ENCODE data around the gene IGF2BP2. TPM values are rescaled to one million over a fixed set of nuclear protein-coding genes. Genes with fewer than 3 reads are reported as not detected.

IGF2BP2 gene
- total and polyA plus RNA-seq, 3 donors from 2014 or later, result 18.9 to 29.1 (median 19.4) TPM

- no peak for DNase-seq
- TF ChIP-seq, protein P1, sequence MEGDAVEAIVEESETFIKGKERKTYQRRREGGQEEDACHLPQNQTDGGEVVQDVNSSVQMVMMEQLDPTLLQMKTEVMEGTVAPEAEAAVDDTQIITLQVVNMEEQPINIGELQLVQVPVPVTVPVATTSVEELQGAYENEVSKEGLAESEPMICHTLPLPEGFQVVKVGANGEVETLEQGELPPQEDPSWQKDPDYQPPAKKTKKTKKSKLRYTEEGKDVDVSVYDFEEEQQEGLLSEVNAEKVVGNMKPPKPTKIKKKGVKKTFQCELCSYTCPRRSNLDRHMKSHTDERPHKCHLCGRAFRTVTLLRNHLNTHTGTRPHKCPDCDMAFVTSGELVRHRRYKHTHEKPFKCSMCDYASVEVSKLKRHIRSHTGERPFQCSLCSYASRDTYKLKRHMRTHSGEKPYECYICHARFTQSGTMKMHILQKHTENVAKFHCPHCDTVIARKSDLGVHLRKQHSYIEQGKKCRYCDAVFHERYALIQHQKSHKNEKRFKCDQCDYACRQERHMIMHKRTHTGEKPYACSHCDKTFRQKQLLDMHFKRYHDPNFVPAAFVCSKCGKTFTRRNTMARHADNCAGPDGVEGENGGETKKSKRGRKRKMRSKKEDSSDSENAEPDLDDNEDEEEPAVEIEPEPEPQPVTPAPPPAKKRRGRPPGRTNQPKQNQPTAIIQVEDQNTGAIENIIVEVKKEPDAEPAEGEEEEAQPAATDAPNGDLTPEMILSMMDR (IDR thresholded peaks at IDR 0.05), result no peak
- no peak for TF ChIP-seq POLR2A (IDR thresholded peaks at IDR 0.05)
- Histone ChIP-seq H3K27me3 (no peaks in the 10 kb centered on the region), H3K27ac (no peak overlapping the region), H3K4me1 (peaks cover 9% of the 10 kb centered on the region), H3K4me3 (no peak overlapping the region), H3K9me3 (no peaks in the 10 kb centered on the region), H3K36me3 (ENCODE audit: low read depth, missing control alignments) (no peaks in the 10 kb centered on the region)
- intact Hi-C loops (cut with DNase I; ENCODE audit: low total_unique reads), result loop anchor here (10.0 kb wide), 1 partner anchor 100 kb away; no protein-coding TSS in a partner anchor
- 19 to 22% methylated on average over 3 of the region's 3 CpGs for WGBS, 2 donors
Observed at GRCh38 chr3:185764980-185765370, 59.9 kb downstream of the IGF2BP2 start.

DNA sequence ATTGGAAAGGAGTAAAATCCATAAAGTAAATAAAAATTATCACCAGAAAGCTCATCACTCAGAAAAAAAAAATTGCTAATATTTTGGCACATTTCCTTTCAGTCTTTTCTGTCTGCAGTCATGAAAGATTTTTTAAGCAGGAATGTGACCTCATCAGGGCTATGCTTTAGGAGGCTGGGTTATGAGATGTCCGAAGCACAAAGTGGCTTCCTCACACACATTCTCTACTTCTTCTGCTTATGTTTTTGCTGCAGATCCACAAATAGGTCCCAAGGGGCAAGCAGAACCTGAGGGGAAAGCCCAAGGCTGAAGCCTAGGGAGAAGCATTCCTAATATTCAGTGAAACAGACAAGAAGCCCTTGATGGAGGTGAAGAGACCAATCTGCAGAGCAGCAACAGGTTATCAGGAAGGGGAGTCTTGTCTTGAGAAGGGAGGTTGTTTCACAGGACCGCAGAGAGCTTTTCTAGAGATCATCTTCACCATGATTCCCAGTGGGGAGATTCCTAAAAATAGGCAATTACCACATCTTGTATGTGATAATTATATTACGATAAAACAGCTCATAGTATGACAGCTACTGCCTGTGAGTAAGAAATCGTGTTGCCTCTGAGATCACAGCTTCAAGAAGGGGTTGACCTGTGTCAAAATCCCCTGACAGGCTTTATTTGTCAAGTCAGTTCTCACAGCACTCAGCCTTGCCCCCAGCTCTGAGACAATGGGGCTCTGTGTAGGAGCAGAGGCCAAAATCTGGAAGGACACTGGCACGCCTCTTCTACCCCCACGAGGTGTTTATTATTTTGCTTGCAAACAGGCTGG, 60.5 kb downstream of the IGF2BP2 start:
- Histone ChIP-seq H3K9me3 (no peaks in the 10 kb centered on the region), H3K27ac (no peak overlapping the region), H3K4me1 (peaks cover 9% of the 10 kb centered on the region), H3K4me3 (no peak overlapping the region), H3K36me3 (ENCODE audit: low read depth, missing control alignments) (no peaks in the 10 kb centered on the region), H3K27me3 (no peaks in the 10 kb centered on the region)
- 30 to 49% methylated on average over 6 of the region's 6 CpGs for WGBS, 2 donors
- intact Hi-C loops (cut with DNase I; ENCODE audit: low total_unique reads), result loop anchor here (10.0 kb wide), 1 partner anchor 100 kb away; no protein-coding TSS in a partner anchor
- TF ChIP-seq, protein P1 (IDR thresholded peaks at IDR 0.05), result no peak
- TF ChIP-seq POLR2A (IDR thresholded peaks at IDR 0.05), result no peak
- no peak for DNase-seq

GRCh38 chr3:185763347-185764005, 61.4 kb downstream of the IGF2BP2 start:
- WGBS, 2 donors, result 75 to 82% methylated on average over 4 of the region's 4 CpGs
- Histone ChIP-seq H3K27me3 (no peaks in the 10 kb centered on the region), H3K9me3 (no peaks in the 10 kb centered on the region), H3K36me3 (ENCODE audit: low read depth, missing control alignments) (no peaks in the 10 kb centered on the region), H3K4me1 (peaks cover 9% of the 10 kb centered on the region), H3K27ac (no peak overlapping the region), H3K4me3 (no peak overlapping the region)
- intact Hi-C loops (cut with DNase I; ENCODE audit: low total_unique reads), result loop anchor here (10.0 kb wide), 1 partner anchor 99 kb away; no protein-coding TSS in a partner anchor
- no peak for DNase-seq
- TF ChIP-seq, protein P1 (IDR thresholded peaks at IDR 0.05), result no peak
- TF ChIP-seq POLR2A (IDR thresholded peaks at IDR 0.05), result no peak

- Histone ChIP-seq H3K9me3 (no peaks in the 10 kb centered on the region), H3K36me3 (ENCODE audit: low read depth, missing control alignments) (no peaks in the 10 kb centered on the region), H3K4me3 (no peak overlapping the region), H3K27ac (no peak overlapping the region), H3K27me3 (no peaks in the 10 kb centered on the region), H3K4me1 (peaks cover 9% of the 10 kb centered on the region)
- no peak for DNase-seq
- intact Hi-C loops (cut with DNase I; ENCODE audit: low total_unique reads), result loop anchor here (10.0 kb wide), 1 partner anchor 96 kb away; no protein-coding TSS in a partner anchor
- WGBS, 2 donors, result 36 to 69% methylated on average over 5 of the region's 5 CpGs
- TF ChIP-seq POLR2A (IDR thresholded peaks at IDR 0.05), result no peak
Observed at GRCh38 chr3:185760550-185760949, 64.3 kb downstream of the IGF2BP2 start.

- peaks cover 9% of the 10 kb centered on the region for H3K4me1 ChIP-seq
Observed at GRCh38 chr3:185760088-185760487, 64.8 kb downstream of the IGF2BP2 start.

More at GRCh38 chr3:185760088-185760487, 64.8 kb downstream of the IGF2BP2 start:
- no peak overlapping the region for H3K4me3 ChIP-seq
- no peaks in the 10 kb centered on the region for H3K36me3 ChIP-seq (ENCODE audit: low read depth, missing control alignments)
- TF ChIP-seq, protein P1 (IDR thresholded peaks at IDR 0.05), result no peak
- TF ChIP-seq POLR2A (IDR thresholded peaks at IDR 0.05), result no peak
- 68 to 72% methylated on average over 2 of the region's 2 CpGs for WGBS, 2 donors
- H3K27me3 ChIP-seq, result no peaks in the 10 kb centered on the region
- DNase-seq, result no peak
- intact Hi-C loops (cut with DNase I; ENCODE audit: low total_unique reads), result loop anchor here (10.0 kb wide), 1 partner anchor 95 kb away; no protein-coding TSS in a partner anchor
- no peak overlapping the region for H3K27ac ChIP-seq
- H3K9me3 ChIP-seq, result no peaks in the 10 kb centered on the region

Measured in testis (tissue), 3 donors.